Measurements from ENCODE around the gene ZNF217.

DNA sequence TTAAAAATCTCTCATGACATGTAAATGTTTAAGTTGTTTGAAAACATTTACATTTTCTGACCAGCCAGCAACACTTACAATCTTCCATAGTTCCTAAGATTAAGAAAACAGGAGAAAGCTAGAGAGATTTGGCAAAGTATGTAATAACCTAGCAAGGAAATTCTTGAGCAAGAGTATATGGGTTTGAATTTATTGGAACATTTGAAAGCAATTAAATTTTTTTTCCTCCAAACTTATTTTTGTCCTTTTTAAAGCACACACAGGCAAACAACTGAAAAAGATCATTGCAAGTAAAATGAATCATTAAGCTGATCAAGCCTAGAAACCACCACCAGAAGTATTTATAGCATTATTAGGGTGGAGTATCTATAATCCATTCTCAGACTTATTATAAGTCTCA, 20.1 kb upstream of the ZNF217 start:
- TF ChIP-seq, protein P1, sequence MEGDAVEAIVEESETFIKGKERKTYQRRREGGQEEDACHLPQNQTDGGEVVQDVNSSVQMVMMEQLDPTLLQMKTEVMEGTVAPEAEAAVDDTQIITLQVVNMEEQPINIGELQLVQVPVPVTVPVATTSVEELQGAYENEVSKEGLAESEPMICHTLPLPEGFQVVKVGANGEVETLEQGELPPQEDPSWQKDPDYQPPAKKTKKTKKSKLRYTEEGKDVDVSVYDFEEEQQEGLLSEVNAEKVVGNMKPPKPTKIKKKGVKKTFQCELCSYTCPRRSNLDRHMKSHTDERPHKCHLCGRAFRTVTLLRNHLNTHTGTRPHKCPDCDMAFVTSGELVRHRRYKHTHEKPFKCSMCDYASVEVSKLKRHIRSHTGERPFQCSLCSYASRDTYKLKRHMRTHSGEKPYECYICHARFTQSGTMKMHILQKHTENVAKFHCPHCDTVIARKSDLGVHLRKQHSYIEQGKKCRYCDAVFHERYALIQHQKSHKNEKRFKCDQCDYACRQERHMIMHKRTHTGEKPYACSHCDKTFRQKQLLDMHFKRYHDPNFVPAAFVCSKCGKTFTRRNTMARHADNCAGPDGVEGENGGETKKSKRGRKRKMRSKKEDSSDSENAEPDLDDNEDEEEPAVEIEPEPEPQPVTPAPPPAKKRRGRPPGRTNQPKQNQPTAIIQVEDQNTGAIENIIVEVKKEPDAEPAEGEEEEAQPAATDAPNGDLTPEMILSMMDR (IDR thresholded peaks at IDR 0.05), result no peak
- no peak for TF ChIP-seq POLR2A (IDR thresholded peaks at IDR 0.05)

Data from right lobe of liver (tissue), 4 donors.